Heart right ventricle (tissue), 16 donors: ENCODE measurements around the gene CHST15. TPM values are rescaled to one million over a fixed set of nuclear protein-coding genes. Genes with fewer than 3 reads are reported as not detected.

ENCODE experiments used
- ATAC-seq, 8 donors: fragments of 200-7000 bp; cut with Tn5 transposase; one replicate each; pipeline ENCODE4 v1.9.1; 2020; ENCODE audit warnings: mild to moderate bottlenecking in 8 of 8, moderate library complexity in 8 of 8, moderate number of reproducible peaks in 1 of 8
- DNase-seq, 2 donors: peaks; one replicate each; pipeline ENCODE4 v3.0.0-alpha.2; 2020
- H3K27ac ChIP-seq, 10 donors: fragments of 200-600 bp; sonication (generic) in 2 of 10; one replicate each; pipeline versions ENCODE4 v1.5.0 to v1.8.0; 2020 to 2022; ENCODE audit warnings: mild to moderate bottlenecking in 3 of 10
- H3K27me3 ChIP-seq, 7 donors: fragments of 200-600 bp; one replicate each; pipeline ENCODE4 v1.8.0; 2021 to 2022; ENCODE audit warnings: mild to moderate bottlenecking in 2 of 7
- H3K36me3 ChIP-seq, 9 donors: fragments of 200-600 bp; sonication (generic) in 1 of 9; one replicate each; pipeline versions ENCODE4 v1.5.0 to v1.8.0; 2020 to 2022; ENCODE audit warnings: mild to moderate bottlenecking in 2 of 9
- H3K4me1 ChIP-seq, 9 donors: fragments of 200-600 bp; sonication (generic) in 1 of 9; one replicate each; pipeline versions ENCODE4 v1.5.0 to v1.8.0; 2020 to 2022; ENCODE audit warnings: mild to moderate bottlenecking in 4 of 9
- H3K4me3 ChIP-seq, 10 donors: fragments of 200-600 bp; sonication (generic) in 2 of 10; one replicate each; pipeline versions ENCODE4 v1.5.0 to v1.8.0; 2020 to 2022; ENCODE audit warnings: mild to moderate bottlenecking in 7 of 10, moderate library complexity in 2 of 10
- H3K9me3 ChIP-seq, 11 donors: fragments of 200-600 bp in 10 of 11; sonication (generic) in 2 of 11; one replicate each; pipeline versions ENCODE4 v1.5.0 to v1.8.0; 2013 to 2022; ENCODE audit warnings: mild to moderate bottlenecking in 2 of 11, control low read depth in 1 of 11, moderate library complexity in 1 of 11
- WGBS, 2 donors: extraction: QIAGEN DNeasy Blood & Tissue Kit; methylation state at CpG; one replicate each; pipeline ENCODE4 v1.1.7; 2013; ENCODE audit warnings: inconsistent platforms in 1 of 2; 5-methylcytosine and 5-hydroxymethylcytosine counted together
- intact Hi-C, 10 donors: fragments of 100-400 bp; cut with DNase I; formaldehyde crosslinking; loops; one replicate each; pipeline versions ENCODE4 v1.11.1 to v1.14.2; 2022
- polyA plus RNA-seq, 2 donors: library from polyadenylated mRNA; stranded (reverse); fragments of 200-250 nt; gene quantifications; one replicate each; pipeline ENCODE4 v1.2.3, GENCODE V29; 2013
- total RNA-seq, 10 donors: library from RNA; stranded (reverse); fragmentation: NEBNext Ultra II Directional in 3 of 10; extraction: Animal tissue kit (Norgen Biotek cat#: 25700) in 3 of 10; gene quantifications; one replicate each; pipeline versions ENCODE4 v1.2.1 to v1.2.4, GENCODE V29; 2021 to 2023
- TF ChIP-seq, protein P1 (sequence below), 9 donors: fragments of 200-600 bp; sonication (generic) in 2 of 9; IDR thresholded peaks; one replicate each; pipeline versions ENCODE4 v1.5.0 to v1.8.0; 2021 to 2022; ENCODE audit warnings: antibody characterized with exemption in 9 of 9, mild to moderate bottlenecking in 5 of 9, moderate library complexity in 1 of 9
- donor health status: Arrhythmogenic right ventricular cardiomyopathy.
- donor health status: ischemic (EF 13 %, LVEDD 7.1; RV severe dilation, severe dysfunction).
- donor health status: healthy with polysubstance abuse.
- donor health status: DM: no; HTN: yes; CAD: no.
- donor health status: DM: no; HTN: no; CAD: no.
- donor health status: ischemic (EF 25% LVEDD 6.9; RV normal size, moderate dysfunction).
- donor health status: ischemic (EF 25% LVEDD 5.7; RV mildly dilated, moderate dysfunction).
- donor health status: healthy.
- donor health status: DM: yes; HTN: yes; CAD: no.
- donor health status: Ischemic cardiomyopathy.
- donor health status: ischemic (EF 35%, LVEDD 5.7; RV mildly dilated, moderate dysfunction).
- donor health status: nonischemic (EF 11% LVEDD 7.7; RV severe dilation, severe dysfunction).
- donor health status: DM: yes; HTN: yes; CAD: no.
- donor health status: PGD.
- donor health status: ischemic (EF 29% LVEDD 5.4; RV normal size, mild dysfunction).
- donor health status: nonischemic (EF 23%, LVEDD 6.1; RV moderate dilation, normal function).

The CHST15 gene
- total and polyA plus RNA-seq, 12 donors, result 1.3 to 16.7 (median 4.8) TPM

DNA sequence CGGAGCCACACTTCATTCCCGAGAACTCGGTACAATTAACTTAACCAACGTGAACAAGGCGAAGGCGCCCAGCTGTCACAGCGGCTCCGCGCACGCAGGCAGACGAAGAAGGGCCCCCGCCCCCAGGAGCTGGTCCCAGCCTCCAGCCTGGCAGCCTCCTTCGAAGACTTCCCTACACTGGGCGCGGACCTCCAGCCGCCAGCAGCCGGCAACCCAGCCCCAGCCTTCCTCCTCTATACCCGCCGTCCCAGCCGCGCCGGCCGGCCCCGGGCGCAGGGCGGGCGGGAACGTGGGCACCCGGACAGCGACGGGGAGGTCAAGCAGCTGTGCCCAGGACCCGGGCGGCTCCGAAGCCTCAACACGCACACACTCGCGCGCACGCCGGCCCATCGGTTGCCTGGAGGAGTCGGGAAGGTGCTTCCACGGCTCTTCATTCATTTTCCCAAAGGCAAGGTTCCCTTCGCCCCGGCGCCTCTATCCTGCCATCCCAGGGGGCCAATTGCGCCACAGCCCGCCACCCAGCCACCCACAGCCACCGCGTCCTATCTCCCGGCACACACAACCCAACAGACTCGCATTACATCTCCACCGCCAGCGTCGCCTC, 1.6 kb downstream of the CHST15 start:
- Histone ChIP-seq H3K36me3 (no peaks in the 10 kb centered on the region), H3K27me3 (peaks cover 0 to 50% (median 35%) of the 10 kb centered on the region in 7 donors), H3K9me3 (peaks cover 0 to 6% (median 0%) of the 10 kb centered on the region in 11 donors), H3K27ac (peak overlapping the region in 9 of 10 donors; percentile 34 to 97 (median 85)), H3K4me1 (peaks cover 0 to 64% (median 30%) of the 10 kb centered on the region in 9 donors), H3K4me3 (peak overlapping the region; percentile 33 to 81 (median 68))
- whole genome bisulfite sequencing, 2 donors, result 2 to 5% methylated on average over 54 to 55 of the region's 55 CpGs
- peak; percentile 23 to 52 for DNase-seq
- intact Hi-C loops, result loop anchor here in 1 of 10 donors (5.0 to 10.0 kb wide), 2 partner anchors 94 to 133 kb away; no protein-coding TSS in a partner anchor
- TF ChIP-seq, protein P1, sequence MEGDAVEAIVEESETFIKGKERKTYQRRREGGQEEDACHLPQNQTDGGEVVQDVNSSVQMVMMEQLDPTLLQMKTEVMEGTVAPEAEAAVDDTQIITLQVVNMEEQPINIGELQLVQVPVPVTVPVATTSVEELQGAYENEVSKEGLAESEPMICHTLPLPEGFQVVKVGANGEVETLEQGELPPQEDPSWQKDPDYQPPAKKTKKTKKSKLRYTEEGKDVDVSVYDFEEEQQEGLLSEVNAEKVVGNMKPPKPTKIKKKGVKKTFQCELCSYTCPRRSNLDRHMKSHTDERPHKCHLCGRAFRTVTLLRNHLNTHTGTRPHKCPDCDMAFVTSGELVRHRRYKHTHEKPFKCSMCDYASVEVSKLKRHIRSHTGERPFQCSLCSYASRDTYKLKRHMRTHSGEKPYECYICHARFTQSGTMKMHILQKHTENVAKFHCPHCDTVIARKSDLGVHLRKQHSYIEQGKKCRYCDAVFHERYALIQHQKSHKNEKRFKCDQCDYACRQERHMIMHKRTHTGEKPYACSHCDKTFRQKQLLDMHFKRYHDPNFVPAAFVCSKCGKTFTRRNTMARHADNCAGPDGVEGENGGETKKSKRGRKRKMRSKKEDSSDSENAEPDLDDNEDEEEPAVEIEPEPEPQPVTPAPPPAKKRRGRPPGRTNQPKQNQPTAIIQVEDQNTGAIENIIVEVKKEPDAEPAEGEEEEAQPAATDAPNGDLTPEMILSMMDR (IDR thresholded peaks at IDR 0.05), result no peak
- ATAC-seq, result peak; percentile 14 to 64 (median 46)

DNA sequence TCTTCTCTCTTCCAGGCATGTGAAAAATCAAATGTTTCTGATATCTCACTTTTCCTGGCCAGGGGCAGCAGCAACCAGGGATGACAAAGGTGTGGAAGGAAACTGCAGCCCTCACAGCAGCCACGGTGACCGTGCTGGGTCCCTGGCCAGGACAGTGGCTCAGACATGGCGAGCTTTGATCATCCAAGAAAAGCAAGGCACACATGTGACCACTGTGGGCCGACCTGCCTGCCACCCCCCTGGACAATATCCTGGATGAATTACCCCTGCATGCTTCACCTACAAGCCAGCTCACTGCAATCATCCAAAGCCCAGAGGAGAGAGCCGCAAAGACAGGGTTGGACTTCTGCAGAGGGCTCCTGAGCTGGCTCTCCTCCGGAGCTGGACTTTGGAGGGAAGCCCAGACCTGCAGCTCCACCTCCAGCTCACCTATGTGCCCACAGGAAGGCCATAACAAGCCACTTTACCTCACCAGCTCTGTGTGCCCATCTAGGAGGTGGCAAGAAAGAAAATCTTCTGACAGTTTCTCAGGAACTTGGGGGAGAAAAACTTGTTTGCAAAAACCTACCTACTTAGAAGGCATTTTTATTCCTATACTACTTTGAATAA, 2.7 kb downstream of the CHST15 start:
- intact Hi-C loops, result loop anchor here in 1 of 10 donors (5.0 to 10.0 kb wide), 2 partner anchors 93 to 134 kb away; no protein-coding TSS in a partner anchor
- H3K4me1 ChIP-seq, result peaks cover 0 to 74% (median 30%) of the 10 kb centered on the region in 9 donors
- H3K4me3 ChIP-seq, result peak overlapping the region in 7 of 10 donors; percentile 59 to 81 (median 68)
- TF ChIP-seq, protein P1 (IDR thresholded peaks at IDR 0.05), result no peak
- no peaks in the 10 kb centered on the region for H3K36me3 ChIP-seq
- 62 to 66% methylated on average over 6 of the region's 6 CpGs for WGBS, 2 donors
- DNase-seq, result no peak
- H3K27ac ChIP-seq, result no peak overlapping the region
- H3K9me3 ChIP-seq, result no peaks in the 10 kb centered on the region
- peaks cover 0 to 43% (median 35%) of the 10 kb centered on the region in 7 donors for H3K27me3 ChIP-seq
- no peak for ATAC-seq

DNA sequence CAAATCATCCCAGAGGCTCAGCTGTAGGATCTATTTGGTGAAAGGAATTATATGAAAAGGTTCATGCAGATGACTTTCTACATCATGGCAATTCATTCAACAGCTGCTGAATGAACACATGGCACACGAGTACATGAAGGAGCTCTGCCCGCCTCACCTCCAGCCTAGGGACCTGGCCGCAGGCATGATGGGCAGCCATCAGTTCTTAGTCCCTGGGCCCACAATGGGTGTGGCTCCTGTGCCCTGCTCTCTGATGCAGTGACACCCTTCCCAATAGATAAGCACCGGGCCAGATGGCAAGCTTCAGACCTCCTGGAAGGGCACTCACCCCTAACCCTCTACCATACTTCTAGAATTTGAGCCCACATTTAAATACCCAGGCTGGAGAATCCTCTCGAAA, 3.5 kb downstream of the CHST15 start:
- no peak overlapping the region for H3K4me3 ChIP-seq
- H3K9me3 ChIP-seq, result no peaks in the 10 kb centered on the region
- H3K27ac ChIP-seq, result no peak overlapping the region
- DNase-seq (no peak), ATAC-seq (no peak)
- WGBS, 2 donors, result 82 to 92% methylated on average over 5 of the region's 5 CpGs
- H3K4me1 ChIP-seq, result peaks cover 0 to 71% (median 30%) of the 10 kb centered on the region in 9 donors
- TF ChIP-seq, protein P1 (IDR thresholded peaks at IDR 0.05), result no peak
- intact Hi-C loops, result loop anchor here in 1 of 10 donors (5.0 to 10.0 kb wide), 2 partner anchors 93 to 135 kb away; no protein-coding TSS in a partner anchor
- no peaks in the 10 kb centered on the region for H3K36me3 ChIP-seq
- H3K27me3 ChIP-seq, result peaks cover 0 to 43% (median 31%) of the 10 kb centered on the region in 7 donors

DNA sequence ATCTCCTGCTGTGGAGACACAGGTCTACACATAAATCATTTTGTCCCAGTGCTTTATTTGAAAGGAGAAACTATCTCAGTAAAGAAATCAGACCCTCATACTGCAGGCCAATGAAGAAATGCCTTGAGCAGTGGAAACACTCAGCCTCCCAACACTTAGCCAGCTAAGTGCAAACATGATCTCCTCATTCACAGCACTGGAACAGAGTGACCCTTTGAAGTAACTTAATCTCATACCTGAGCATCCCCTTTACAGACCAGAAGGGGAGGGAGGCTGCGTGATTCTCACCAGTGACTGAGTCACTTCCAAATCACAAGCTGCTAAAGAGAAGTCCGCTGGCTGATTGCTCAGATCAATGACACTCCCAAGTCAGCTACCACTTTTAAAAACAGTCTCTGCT, 4.5 kb downstream of the CHST15 start:
- Histone ChIP-seq H3K4me3 (no peak overlapping the region), H3K4me1 (peaks cover 0 to 71% (median 22%) of the 10 kb centered on the region in 9 donors), H3K27me3 (peaks cover 0 to 37% (median 29%) of the 10 kb centered on the region in 7 donors), H3K36me3 (no peaks in the 10 kb centered on the region), H3K27ac (no peak overlapping the region), H3K9me3 (no peaks in the 10 kb centered on the region)
- ATAC-seq (no peak), DNase-seq (no peak)
- WGBS, 2 donors, result 94 to 95% methylated on average over 2 of the region's 2 CpGs
- intact Hi-C loops, result no loop called here
- TF ChIP-seq, protein P1 (IDR thresholded peaks at IDR 0.05), result no peak
